Stimulated activated CD4-positive, alpha-beta T cell treated with anti-CD3 and anti-CD28 coated beads, Interleukin-15, amount 100 ng/mL, for 1 hour (primary cell): ENCODE data around the gene STIM1.

ENCODE experiments used
- DNase-seq, 2 donors: peaks; one replicate each; pipeline ENCODE4 v3.0.0-alpha.2; 2020; ENCODE audit warnings: low read depth in 1 of 2, low spot score in 1 of 2

Gene STIM1

GRCh38 chr11:3944198-3944597, 88.7 kb downstream of the STIM1 start:
- DNase-seq, result no peak

- DNase-seq, result no peak
Observed at GRCh38 chr11:3946455-3947017, 91.1 kb downstream of the STIM1 start.

- DNase-seq, result peak in 1 of 2 donors; percentile 11
Observed at GRCh38 chr11:3947061-3947460, 91.6 kb downstream of the STIM1 start.

GRCh38 chr11:3949125-3949524, 93.7 kb downstream of the STIM1 start:
- no peak for DNase-seq

- no peak for DNase-seq
Observed at GRCh38 chr11:3950996-3951660, 95.7 kb downstream of the STIM1 start.

GRCh38 chr11:3952715-3953114, 97.3 kb downstream of the STIM1 start:
- DNase-seq, result no peak

GRCh38 chr11:3953327-3953726, 97.9 kb downstream of the STIM1 start:
- DNase-seq, result no peak

- no peak for DNase-seq
Observed at GRCh38 chr11:3954448-3955298, 99.2 kb downstream of the STIM1 start.

GRCh38 chr11:3955299-3955665, 99.8 kb downstream of the STIM1 start:
- no peak for DNase-seq

- no peak for DNase-seq
Observed at GRCh38 chr11:3956038-3956437, 100.6 kb downstream of the STIM1 start.

- DNase-seq, result no peak
Observed at GRCh38 chr11:3956748-3957147, 101.3 kb downstream of the STIM1 start.

GRCh38 chr11:3957437-3957836, 102.0 kb downstream of the STIM1 start:
- no peak for DNase-seq

- no peak for DNase-seq
Observed at GRCh38 chr11:3958281-3958680, 102.8 kb downstream of the STIM1 start.

- DNase-seq, result no peak
Observed at GRCh38 chr11:3959015-3959902, 103.8 kb downstream of the STIM1 start.

GRCh38 chr11:3959903-3960265, 104.4 kb downstream of the STIM1 start:
- DNase-seq, result no peak

GRCh38 chr11:3962406-3962840, 107.0 kb downstream of the STIM1 start:
- no peak for DNase-seq

GRCh38 chr11:3964056-3964455, 108.6 kb downstream of the STIM1 start:
- DNase-seq, result no peak

- no peak for DNase-seq
Observed at GRCh38 chr11:3964935-3965604, 109.6 kb downstream of the STIM1 start.

- DNase-seq, result no peak
Observed at GRCh38 chr11:3967695-3968094, 112.2 kb downstream of the STIM1 start.

GRCh38 chr11:3969200-3969599, 113.7 kb downstream of the STIM1 start:
- no peak for DNase-seq

- DNase-seq, result no peak
Observed at GRCh38 chr11:3969613-3970012, 114.1 kb downstream of the STIM1 start.
